Upper lobe of left lung (tissue), 6 donors: ENCODE data around the gene UBXN2A. TPM values are rescaled to one million over a fixed set of nuclear protein-coding genes. Genes with fewer than 3 reads are reported as not detected.

Source experiments
- ATAC-seq, 2 donors: fragments of 200-7000 bp; cut with Tn5 transposase; one replicate each; pipeline ENCODE4 v1.9.1; 2022; ENCODE audit warnings: mild to moderate bottlenecking in 2 of 2, moderate library complexity in 2 of 2; ENCODE audit not compliant: low FRiP score in 2 of 2
- DNase-seq, 2 donors: peaks; one replicate each; pipeline ENCODE4 v3.0.0-alpha.2; 2019 to 2020
- H3K27ac ChIP-seq, 4 donors: fragments of 200-600 bp; sonication (generic); one replicate each; pipeline ENCODE4 v1.5.1; 2016 to 2019
- H3K27me3 ChIP-seq, 4 donors: fragments of 200-600 bp; sonication (generic); one replicate each; pipeline ENCODE4 v1.5.1; 2017 to 2019
- H3K36me3 ChIP-seq, 4 donors: fragments of 200-600 bp; sonication (generic); one replicate each; pipeline ENCODE4 v1.5.1; 2016 to 2019
- H3K4me1 ChIP-seq, 4 donors: fragments of 200-600 bp; sonication (generic); one replicate each; pipeline ENCODE4 v1.5.1; 2018 to 2019
- H3K4me3 ChIP-seq, 4 donors: fragments of 200-600 bp; sonication (generic); one replicate each; pipeline ENCODE4 v1.5.1; 2017 to 2019; ENCODE audit warnings: mild to moderate bottlenecking in 2 of 4, moderate library complexity in 1 of 4
- H3K9me3 ChIP-seq, 4 donors: fragments of 200-600 bp; sonication (generic); one replicate each; pipeline ENCODE4 v1.5.1; 2018 to 2019
- EP300 ChIP-seq, 4 donors: sonication (generic); formaldehyde crosslinking; IDR thresholded peaks; one replicate each; pipeline ENCODE4 v1.5.1; 2017; ENCODE audit warnings: antibody characterized with exemption in 4 of 4, control low read depth in 2 of 4
- POLR2A ChIP-seq, 4 donors: fragments of 450-650 bp; IDR thresholded peaks; one replicate each; pipeline ENCODE4 v1.5.1; 2016 to 2017; ENCODE audit warnings: antibody characterized with exemption in 4 of 4, mild to moderate bottlenecking in 2 of 4
- POLR2AphosphoS5 ChIP-seq, 2 donors: sonication (generic); formaldehyde crosslinking; IDR thresholded peaks; one replicate each; pipeline ENCODE4 v1.5.1; 2017; ENCODE audit warnings: antibody characterized with exemption in 2 of 2
- WGBS, 2 donors: methylation state at CpG; one replicate each; pipeline ENCODE4 v1.1.5; 2017 to 2018; 5-methylcytosine and 5-hydroxymethylcytosine counted together
- total RNA-seq, 6 donors: library from RNA; depleted of rRNA in 4 of 6; stranded (reverse); fragments of >200 nt in 4 of 6; gene quantifications; one replicate each; pipeline versions ENCODE4 v1.1.0 to v1.2.1, GENCODE V29; 2016 to 2021
- TF ChIP-seq, protein P1 (sequence below), 6 experiments: fragments of 450-650 bp in 4 of 6; fragments of 200-600 bp in 2 of 6; sonication (generic) in 2 of 6; IDR thresholded peaks; one replicate each; pipeline ENCODE4 v1.5.1; 2016 to 2019; ENCODE audit warnings: antibody characterized with exemption in 6 of 6
- donor health status: DM: no; HTN: no; CAD: no; lungs with moderate emphysema.
- donor health status: DM: no; HTN: yes; CAD: no; lungs with severe emphysema.

Gene UBXN2A
- total RNA-seq, 6 donors from 2014 or later: 6.3 to 16.8 (median 10.5) TPM

DNA sequence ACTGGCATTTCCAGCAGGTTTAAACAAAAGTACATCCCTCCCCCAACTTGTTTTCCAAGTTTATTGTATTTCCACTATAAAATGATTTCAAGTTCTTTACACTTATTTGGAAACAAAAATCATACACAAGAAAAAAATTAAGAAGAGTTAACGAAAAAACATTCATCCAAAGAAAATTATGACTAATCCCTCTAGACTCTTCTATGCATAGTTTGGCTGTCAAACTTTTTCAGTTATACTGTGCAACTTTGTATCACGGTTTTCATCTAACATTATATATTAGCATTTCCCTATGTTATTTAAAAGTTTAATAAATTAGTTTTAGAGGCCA is 106.3 kb downstream of the UBXN2A start:
- 3 to 7% methylated on average over 2 of the region's 2 CpGs for WGBS, 2 donors
- DNase-seq (no peak), ATAC-seq (no peak)
- Histone ChIP-seq H3K4me3 (peak overlapping the region; percentile 86 to 96 (median 88)), H3K36me3 (no peaks in the 10 kb centered on the region), H3K27me3 (no peaks in the 10 kb centered on the region), H3K27ac (peak overlapping the region in 2 of 4 donors; percentile 81 to 82), H3K4me1 (peaks cover 16 to 42% (median 22%) of the 10 kb centered on the region in 4 donors), H3K9me3 (no peaks in the 10 kb centered on the region)
- TF ChIP-seq POLR2AphosphoS5 (IDR thresholded peaks at IDR 0.05) (no peak), POLR2A (IDR thresholded peaks at IDR 0.05) (no peak), EP300 (IDR thresholded peaks at IDR 0.05) (no peak)
- TF ChIP-seq, protein P1, sequence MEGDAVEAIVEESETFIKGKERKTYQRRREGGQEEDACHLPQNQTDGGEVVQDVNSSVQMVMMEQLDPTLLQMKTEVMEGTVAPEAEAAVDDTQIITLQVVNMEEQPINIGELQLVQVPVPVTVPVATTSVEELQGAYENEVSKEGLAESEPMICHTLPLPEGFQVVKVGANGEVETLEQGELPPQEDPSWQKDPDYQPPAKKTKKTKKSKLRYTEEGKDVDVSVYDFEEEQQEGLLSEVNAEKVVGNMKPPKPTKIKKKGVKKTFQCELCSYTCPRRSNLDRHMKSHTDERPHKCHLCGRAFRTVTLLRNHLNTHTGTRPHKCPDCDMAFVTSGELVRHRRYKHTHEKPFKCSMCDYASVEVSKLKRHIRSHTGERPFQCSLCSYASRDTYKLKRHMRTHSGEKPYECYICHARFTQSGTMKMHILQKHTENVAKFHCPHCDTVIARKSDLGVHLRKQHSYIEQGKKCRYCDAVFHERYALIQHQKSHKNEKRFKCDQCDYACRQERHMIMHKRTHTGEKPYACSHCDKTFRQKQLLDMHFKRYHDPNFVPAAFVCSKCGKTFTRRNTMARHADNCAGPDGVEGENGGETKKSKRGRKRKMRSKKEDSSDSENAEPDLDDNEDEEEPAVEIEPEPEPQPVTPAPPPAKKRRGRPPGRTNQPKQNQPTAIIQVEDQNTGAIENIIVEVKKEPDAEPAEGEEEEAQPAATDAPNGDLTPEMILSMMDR (IDR thresholded peaks at IDR 0.05): no peak

DNA sequence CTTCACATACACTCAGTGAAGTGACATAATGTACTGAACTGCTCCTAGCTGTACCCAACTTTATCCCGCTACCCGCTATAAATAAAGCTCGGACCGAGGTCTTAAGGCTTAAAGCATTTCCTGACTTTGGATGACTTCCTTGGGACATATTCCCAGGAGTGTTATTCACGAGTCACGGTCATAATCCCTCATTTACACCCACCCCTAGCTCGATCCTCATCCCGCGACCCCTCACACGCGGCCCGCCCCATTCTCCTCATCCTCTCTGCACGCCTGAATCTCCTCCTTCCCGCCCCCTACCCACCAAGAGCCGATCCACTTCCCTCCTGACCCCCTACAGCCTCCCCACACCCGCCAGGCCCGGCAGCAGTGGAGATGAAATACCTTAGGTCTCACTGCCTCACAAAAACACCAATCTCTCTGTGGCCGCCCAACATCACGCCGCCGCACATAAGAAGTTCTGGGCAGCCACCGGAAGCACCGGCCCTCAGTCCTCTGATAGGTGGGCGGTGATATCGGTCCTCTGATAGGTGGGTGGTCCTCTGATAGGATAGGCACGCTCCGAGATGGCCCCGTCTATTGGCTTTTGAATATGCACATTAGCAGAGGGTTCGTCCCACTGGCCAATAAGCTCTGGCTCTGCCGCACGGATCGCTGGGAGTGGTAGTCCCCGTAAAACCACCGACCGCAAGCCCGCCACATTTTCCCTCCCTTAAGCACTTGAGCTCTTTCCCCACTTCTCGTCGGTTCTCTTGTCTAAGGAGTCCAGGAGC is 106.9 kb downstream of the UBXN2A start, which contains the start of gene WDCP:
WDCP (minus strand) TSS at position 462 of the 773 bp plus-strand sequence. CDS start 7,897 bp downstream, outside the sequence.
- no peak for TF ChIP-seq EP300 (IDR thresholded peaks at IDR 0.05)
- TF ChIP-seq, protein P1 (IDR thresholded peaks at IDR 0.05): no peak
- peak; percentile 26 to 88 for TF ChIP-seq POLR2AphosphoS5 (IDR thresholded peaks at IDR 0.05)
- peak in 3 of 4 donors; percentile 38 to 73 (median 62) for TF ChIP-seq POLR2A (IDR thresholded peaks at IDR 0.05)
- Histone ChIP-seq H3K27me3 (no peaks in the 10 kb centered on the region), H3K27ac (peak within 1 kb of the TSS; percentile 59 to 82 (median 76)), H3K9me3 (no peaks in the 10 kb centered on the region), H3K4me3 (peak within 1 kb of the TSS; percentile 86 to 96 (median 88)), H3K36me3 (no peaks in the 10 kb centered on the region), H3K4me1 (peaks cover 16 to 42% (median 22%) of the 10 kb centered on the region in 4 donors)
- WGBS, 2 donors: 1% methylated on average over 31 of the region's 38 CpGs
- DNase-seq (peak; percentile 74 to 99), ATAC-seq (peak; percentile 99 to 100)

DNA sequence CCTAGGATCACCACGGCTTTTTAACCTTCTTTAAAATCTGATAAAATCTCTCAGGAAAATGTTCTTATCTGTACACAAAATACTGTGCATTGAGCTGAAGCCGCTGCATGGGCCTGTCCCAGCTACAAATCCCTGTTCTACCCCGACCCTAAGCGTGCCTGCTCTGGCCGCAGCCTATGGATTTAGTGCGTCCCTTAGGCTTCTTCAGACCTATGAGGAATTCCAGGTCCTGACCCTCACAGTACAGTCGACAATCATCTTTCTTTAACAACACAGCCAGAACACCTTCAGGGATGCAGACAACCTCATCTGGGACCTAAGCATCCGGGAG is 107.4 kb downstream of the UBXN2A start:
- Histone ChIP-seq H3K4me3 (peak overlapping the region in 3 of 4 donors; percentile 88 to 96 (median 89)), H3K9me3 (no peaks in the 10 kb centered on the region), H3K36me3 (no peaks in the 10 kb centered on the region), H3K27me3 (no peaks in the 10 kb centered on the region), H3K27ac (no peak overlapping the region), H3K4me1 (peaks cover 16 to 42% (median 22%) of the 10 kb centered on the region in 4 donors)
- no peak for DNase-seq
- ATAC-seq: no peak
- TF ChIP-seq POLR2A (IDR thresholded peaks at IDR 0.05): no peak
- TF ChIP-seq, protein P1 (IDR thresholded peaks at IDR 0.05): no peak
- TF ChIP-seq POLR2AphosphoS5 (IDR thresholded peaks at IDR 0.05): no peak
- no peak for TF ChIP-seq EP300 (IDR thresholded peaks at IDR 0.05)
- WGBS, 2 donors: 43 to 51% methylated on average over 8 of the region's 8 CpGs

DNA sequence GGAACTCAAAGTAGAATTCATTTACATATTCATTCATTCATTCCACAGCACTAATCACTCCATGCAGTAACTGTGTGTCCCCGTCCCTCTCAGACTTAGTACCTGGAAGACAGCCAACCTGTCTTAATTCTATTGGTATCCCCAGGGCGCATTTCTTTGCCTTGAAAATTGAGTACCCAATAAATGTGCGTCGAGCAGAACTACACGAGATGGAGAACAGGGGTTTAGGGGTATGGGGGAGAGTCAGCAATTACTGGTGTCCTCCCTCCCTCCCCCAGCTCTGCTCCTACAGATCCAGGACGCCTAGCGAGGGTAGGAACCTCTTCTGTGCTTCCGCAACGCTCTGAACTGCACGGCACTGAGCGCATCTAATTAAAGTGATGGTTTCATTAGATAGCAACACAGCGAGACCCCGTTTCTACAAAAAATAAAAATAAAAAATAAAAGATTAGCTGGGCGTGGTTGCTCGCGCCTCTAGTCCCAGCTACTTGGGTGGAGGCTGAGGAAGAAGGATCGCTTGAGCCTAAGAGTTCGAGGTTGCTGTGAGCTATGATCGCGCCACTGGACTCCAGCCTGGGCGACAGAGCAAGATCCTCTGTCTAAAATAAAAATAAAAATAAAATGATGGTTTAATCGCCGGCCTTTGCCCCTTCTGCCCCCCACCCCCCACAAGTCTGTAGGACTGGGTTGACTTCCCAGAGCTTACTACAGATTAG is 108.7 kb downstream of the UBXN2A start:
- WGBS, 2 donors: 32 to 35% methylated on average over 23 of the region's 23 CpGs
- peaks cover 16 to 42% (median 22%) of the 10 kb centered on the region in 4 donors for H3K4me1 ChIP-seq

More for the DNA sequence above, 108.7 kb downstream of the UBXN2A start:
- no peaks in the 10 kb centered on the region for H3K36me3 ChIP-seq
- H3K27me3 ChIP-seq: no peaks in the 10 kb centered on the region
- no peak for DNase-seq
- TF ChIP-seq EP300 (IDR thresholded peaks at IDR 0.05): no peak
- TF ChIP-seq, protein P1 (IDR thresholded peaks at IDR 0.05): no peak
- no peak for TF ChIP-seq POLR2A (IDR thresholded peaks at IDR 0.05)
- TF ChIP-seq POLR2AphosphoS5 (IDR thresholded peaks at IDR 0.05): no peak
- no peaks in the 10 kb centered on the region for H3K9me3 ChIP-seq
- ATAC-seq: no peak
- H3K27ac ChIP-seq: peak overlapping the region in 1 of 4 donors; percentile 80
- peak overlapping the region; percentile 61 to 92 (median 71) for H3K4me3 ChIP-seq
